ENCODE results near the gene MEP1A.
"Not testable (repeated sequence)": the region's sequence is repeated elsewhere in the genome, so short reads cannot be mapped to it uniquely, and the experiment has no call there.

GRCh38 chr6:46851576-46851975 is 58.4 kb downstream of the MEP1A start:
- not testable (repeated sequence) for TF ChIP-seq CTCF (conservative IDR thresholded peaks at IDR 0.05); EZH2 (IDR thresholded peaks at IDR 0.05; ENCODE audit: low read depth)

Measured in PC-9 (cell line).